Glomerular visceral epithelial cell (primary cell): ENCODE results near the gene COPG1.
"Not testable (repeated sequence)": the region's sequence is repeated elsewhere in the genome, so short reads cannot be mapped to it uniquely, and the experiment has no call there.

Experiments
- DNase-seq: peaks from one replicate; pipeline ENCODE4 v3.0.0-alpha.2; 2016; ENCODE audit errors: extremely low spot score

COPG1 gene

DNA sequence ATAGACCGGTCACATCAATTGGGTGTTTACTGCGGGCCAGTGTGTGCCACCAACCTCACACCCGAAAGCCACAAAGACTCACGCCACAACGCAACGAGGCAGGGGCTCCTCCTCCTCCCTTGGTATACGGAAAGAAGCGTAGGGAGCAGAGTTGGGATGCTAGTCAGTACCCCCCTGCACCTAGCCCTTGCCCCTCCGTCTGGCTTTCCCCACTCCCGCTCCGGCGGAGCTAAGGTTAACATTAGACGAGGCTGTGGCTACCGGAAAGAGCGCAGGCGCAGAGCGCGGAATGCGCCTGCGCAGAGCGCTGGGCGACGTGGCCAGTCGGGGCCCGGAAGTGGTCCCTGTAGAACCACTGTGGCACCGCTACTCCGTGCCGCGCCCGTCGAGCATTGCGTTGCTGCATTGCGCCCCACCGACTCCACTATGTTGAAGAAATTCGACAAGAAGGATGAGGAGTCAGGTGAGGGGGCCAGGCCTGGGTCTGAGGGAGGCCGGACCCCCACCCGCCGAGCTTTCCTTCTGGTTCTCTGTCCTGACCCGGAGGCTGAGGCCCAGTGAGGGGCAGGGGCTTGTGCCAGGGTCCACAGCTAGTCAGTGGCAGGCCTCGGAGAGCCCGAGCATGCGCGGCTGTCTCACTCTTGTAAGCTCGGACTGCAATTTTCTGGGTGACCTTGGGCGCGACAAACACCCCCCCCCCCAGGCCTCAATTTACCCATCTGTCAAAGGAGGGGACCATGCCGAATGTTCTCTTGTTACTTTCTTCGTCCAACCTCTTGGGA is at the start of gene COPG1:
COPG1 (plus strand) TSS at position 323 of the 782 bp plus-strand sequence; CDS start at position 427, 104 bp downstream.
- DNase-seq = peak; percentile 90

GRCh38 chr3:129204473-129204872 is 44.9 kb upstream of the COPG1 start:
- DNase-seq = no peak

- no peak for DNase-seq
Observed at GRCh38 chr3:129205109-129205832, 44.1 kb upstream of the COPG1 start.

DNA sequence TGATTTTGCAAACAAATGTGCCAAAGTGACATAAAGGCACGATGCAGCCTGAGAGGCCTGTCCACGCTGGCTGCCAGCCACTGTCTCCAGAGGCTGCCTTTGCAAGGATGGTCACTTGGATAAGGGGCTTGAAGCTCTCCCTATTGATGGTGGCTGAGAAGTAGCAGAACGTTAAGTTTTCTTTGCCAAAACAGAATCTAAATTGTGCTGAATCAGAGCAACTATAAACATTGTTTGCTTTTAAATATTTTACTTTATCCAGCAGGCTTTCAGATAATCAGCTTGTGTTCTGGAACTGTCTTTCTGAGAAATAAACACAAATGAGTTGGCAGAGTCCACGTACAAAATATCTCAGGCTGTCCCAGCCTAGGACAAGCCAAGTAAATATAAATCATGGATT is 41.9 kb upstream of the COPG1 start:
- no peak for DNase-seq

DNA sequence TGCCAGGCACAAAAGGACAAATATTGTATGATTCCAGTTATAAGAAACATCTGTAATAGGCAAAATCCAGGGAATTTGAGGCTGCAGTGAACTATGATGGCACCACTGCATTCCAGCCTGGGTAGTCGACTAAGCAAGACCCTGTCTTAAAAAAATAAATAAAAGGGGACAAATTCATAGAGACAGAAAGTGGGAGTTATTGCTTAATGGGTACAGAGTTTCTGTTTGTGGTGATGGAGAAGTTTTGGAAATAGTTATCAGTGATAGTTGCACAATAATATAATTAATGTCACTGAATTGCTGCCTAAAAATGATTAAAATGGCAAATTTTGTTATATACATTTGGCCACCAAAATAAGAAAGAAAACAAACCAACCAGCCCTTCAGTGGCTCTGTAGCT is 38.1 kb upstream of the COPG1 start:
- DNase-seq = no peak

- DNase-seq = peak; percentile 91
Observed at GRCh38 chr3:129211772-129212171, 37.6 kb upstream of the COPG1 start.

DNA sequence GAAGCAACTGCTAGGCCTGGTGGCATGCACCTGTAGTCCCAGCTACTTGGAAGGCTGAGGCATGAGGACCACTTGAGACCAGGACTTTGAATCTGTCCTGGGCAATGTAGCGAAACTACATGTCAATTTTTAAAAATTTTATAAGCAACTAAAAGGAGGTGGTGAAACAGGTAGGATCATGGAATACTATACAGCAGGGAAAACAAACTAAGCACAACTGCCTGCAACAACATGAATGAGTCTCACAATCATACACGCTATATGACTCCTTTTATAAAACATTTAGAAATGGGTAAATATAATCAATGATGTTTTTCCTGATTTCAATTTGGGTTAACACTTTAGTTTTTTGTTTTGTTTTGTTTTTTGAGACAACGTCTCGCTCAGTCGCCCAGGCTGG is 36.2 kb upstream of the COPG1 start:
- DNase-seq = no peak

GRCh38 chr3:129218742-129219141 is 30.7 kb upstream of the COPG1 start:
- DNase-seq = no peak

DNA sequence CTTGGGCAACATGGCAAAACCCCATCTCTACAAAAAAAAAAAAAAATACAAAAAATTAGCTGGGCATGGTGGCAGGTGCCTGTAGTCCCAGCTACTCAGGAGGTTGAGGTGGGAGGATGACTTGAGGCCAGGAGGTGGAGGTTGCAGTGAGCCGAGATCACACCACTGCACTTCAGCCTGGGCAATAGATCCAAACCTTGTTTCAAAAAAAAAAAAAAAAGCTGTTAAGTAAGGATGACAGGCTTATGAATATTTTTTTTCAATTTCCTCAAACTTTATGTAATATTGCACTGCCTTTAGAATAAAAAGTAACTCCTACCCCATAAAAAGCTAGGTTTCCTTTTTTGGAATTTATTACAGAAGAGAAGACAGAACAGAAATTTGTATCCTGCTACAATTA is 25.0 kb upstream of the COPG1 start:
- DNase-seq = not testable (repeated sequence)

DNA sequence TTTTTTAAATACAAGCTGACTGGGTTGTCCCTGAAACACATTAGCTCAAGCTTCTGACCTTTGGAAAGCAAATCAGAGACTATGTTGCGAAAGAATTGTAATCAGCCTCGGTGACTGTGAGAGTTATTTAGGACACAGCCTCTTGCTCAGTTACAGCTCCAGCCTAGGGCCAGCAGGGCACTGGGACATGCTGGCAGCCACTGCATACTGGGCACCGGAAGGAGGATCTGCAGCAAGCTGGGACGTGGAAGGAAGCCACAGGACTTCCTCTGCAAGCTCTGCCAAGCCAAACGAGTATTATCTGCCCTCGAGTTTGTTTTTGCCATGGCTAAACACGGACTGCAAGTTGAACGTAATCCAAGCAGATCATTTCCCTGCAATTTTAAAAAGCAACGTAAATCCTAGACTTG is 24.4 kb upstream of the COPG1 start:
- peak; percentile 65 for DNase-seq

DNA sequence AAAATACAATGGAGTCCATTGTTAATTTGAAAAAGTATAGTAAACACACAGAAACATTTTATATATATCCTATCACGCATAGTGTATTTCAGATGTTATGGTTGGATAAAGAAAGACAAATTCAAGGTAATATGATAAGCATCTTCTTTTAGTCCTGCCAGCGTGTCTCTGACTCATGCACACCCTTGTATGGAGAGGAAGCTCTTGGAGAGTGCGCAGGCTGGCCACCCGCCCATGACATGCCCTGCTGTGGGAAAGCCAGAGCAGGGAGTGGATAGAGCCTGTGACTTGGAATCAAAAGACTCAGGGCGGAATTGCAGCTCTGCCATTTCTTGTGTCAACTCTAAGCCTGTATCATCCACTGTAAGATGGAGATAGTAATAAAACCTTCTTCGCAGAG is 23.0 kb upstream of the COPG1 start:
- DNase-seq = peak; percentile 77

GRCh38 chr3:129228891-129229585 is 20.4 kb upstream of the COPG1 start:
- DNase-seq = peak; percentile 49

DNA sequence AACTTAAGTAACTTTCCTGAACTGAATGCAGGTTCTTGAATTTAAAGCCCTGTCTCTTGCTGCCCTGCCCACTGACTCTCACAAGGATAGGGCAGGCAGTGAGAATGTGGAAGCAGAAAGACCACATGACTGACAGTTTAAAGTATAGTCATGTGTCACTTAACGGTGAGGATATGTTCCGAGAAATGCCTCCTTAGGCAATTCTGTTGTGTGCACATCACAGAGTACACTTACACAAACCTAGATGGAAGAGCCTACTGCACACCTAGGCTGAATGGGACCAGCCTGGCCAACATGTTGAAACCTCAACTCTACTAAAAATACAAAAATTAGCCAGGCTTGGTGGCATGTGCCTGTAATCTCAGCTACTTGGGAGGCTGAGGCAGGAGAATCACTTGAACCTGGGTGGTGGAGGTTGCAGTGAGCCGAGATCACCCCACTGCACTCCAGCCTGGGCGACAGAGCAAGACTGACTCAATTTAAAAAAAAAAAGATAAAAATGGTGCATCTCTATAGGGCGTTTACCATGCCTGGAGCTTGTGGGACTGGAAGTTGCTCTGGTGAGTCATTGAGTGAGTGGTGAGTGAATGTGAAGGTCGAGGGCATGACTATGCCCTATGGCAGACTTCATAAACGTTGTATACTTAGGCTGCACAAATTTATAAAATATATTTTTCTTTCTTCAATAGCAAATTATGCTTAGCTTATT is 18.9 kb upstream of the COPG1 start:
- DNase-seq = peak; percentile 68

- DNase-seq = no peak
Observed at GRCh38 chr3:129231331-129232119, 17.9 kb upstream of the COPG1 start.

DNA sequence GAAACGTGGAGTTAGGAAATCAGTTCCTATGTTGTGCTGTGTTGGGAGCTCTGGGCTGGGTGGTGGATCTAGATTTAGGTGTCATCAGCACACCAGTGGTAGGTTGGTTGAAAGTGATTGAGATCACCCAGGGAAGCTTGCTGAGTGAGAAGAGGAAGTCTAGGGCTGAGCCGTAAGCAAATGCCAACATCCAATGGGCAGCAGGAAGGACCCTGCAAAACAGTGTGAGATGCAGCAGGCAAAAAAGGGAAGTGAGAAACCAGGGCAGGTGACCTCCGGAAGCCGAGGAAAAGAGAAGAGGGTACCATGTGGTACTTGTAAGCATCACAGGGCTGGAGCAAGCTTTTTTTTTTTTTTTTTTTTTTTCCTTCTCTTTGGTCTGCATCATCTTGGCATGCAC is 15.9 kb upstream of the COPG1 start:
- no peak for DNase-seq

DNA sequence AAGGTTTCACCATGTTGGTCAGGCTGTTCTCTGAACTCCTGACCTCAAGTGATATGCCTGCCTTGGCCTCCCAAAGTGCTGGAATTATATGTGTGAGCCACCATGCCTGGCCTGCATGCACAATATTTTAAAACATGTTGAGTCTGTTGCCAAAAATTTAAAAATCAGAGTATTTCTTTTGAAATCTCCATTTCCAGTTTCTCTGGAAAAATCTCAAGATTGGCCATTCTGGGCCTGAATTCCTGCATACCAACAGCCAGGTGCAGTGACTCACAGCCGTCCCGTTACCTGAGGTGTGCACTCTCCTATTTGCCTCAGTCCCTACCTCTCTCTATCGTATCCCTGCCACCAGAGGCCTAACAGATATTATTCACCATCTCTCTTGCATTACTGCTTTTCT is 15.0 kb upstream of the COPG1 start:
- DNase-seq = no peak

- DNase-seq = no peak
Observed at GRCh38 chr3:129235344-129235917, 14.0 kb upstream of the COPG1 start.

GRCh38 chr3:129238945-129239705 is 10.3 kb upstream of the COPG1 start:
- no peak for DNase-seq

DNA sequence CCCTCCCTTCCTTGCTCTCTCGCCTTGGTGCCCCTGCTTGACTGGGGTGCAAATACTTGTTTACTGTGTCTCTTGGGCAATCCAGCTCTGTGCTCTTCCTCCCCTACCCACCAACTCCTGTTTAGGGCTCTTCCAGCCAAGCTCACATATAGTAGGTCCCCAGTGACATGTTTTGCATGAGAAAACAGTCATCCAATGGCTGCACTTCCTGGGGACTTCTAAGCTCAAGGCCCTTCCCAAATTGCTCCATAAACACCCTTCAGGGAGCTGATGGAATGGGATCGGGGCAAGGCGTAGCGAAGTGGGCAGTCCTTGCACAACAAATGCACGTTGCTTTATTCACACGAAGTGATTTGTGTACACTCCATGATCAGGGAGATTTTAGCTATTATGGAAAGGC is 9.4 kb upstream of the COPG1 start:
- DNase-seq = no peak

- no peak for DNase-seq
Observed at GRCh38 chr3:129240436-129240835, 9.0 kb upstream of the COPG1 start.
